Liver (tissue), 9 donors: ENCODE data around the gene MSH3. TPM values are rescaled to one million over a fixed set of nuclear protein-coding genes. Genes with fewer than 3 reads are reported as not detected.
"Not testable (repeated sequence)": the region's sequence is repeated elsewhere in the genome, so short reads cannot be mapped to it uniquely, and the experiment has no call there.

Experiments
- DNase-seq: peaks from one replicate; pipeline ENCODE4 v3.0.0-alpha.2; 2017; ENCODE audit warnings: low spot score
- H3K27ac ChIP-seq, 2 donors: one replicate each; pipeline ENCODE4 v1.7.0; 2013; ENCODE audit warnings: inconsistent platforms in 2 of 2, low read length in 2 of 2, control low read depth in 1 of 2, low read depth in 1 of 2, mild to moderate bottlenecking in 1 of 2
- H3K27me3 ChIP-seq, 4 donors: one replicate each; pipeline versions ENCODE4 v1.6.1 to v1.7.0; 2013; ENCODE audit warnings: low read length in 3 of 4, inconsistent platforms in 1 of 4, mild to moderate bottlenecking in 1 of 4, moderate library complexity in 1 of 4; ENCODE audit not compliant: control insufficient read depth in 4 of 4, insufficient read depth in 4 of 4
- H3K36me3 ChIP-seq, 4 donors: one replicate each; pipeline versions ENCODE4 v1.6.1 to v1.7.0; 2013; ENCODE audit warnings: low read length in 3 of 4, mild to moderate bottlenecking in 3 of 4, low read depth in 1 of 4, moderate library complexity in 1 of 4; ENCODE audit not compliant: control insufficient read depth in 4 of 4, insufficient read depth in 3 of 4
- H3K4me1 ChIP-seq, 4 donors: one replicate each; pipeline versions ENCODE4 v1.6.1 to v1.7.0; 2013; ENCODE audit warnings: low read length in 3 of 4, mild to moderate bottlenecking in 3 of 4, moderate library complexity in 1 of 4; ENCODE audit not compliant: control insufficient read depth in 4 of 4, insufficient read depth in 4 of 4
- H3K4me3 ChIP-seq, 3 donors: one replicate each; pipeline versions ENCODE4 v1.6.1 to v1.7.0; 2013; ENCODE audit warnings: low read length in 3 of 3, control low read depth in 1 of 3, low read depth in 1 of 3, mild to moderate bottlenecking in 1 of 3
- H3K9ac ChIP-seq, 2 donors: one replicate each; pipeline ENCODE4 v1.7.0; 2013; ENCODE audit warnings: low read length in 2 of 2, mild to moderate bottlenecking in 2 of 2, moderate library complexity in 2 of 2, control low read depth in 1 of 2, low read depth in 1 of 2
- H3K9me3 ChIP-seq, 4 donors: one replicate each; pipeline versions ENCODE4 v1.6.1 to v1.7.0; 2013; ENCODE audit warnings: low read length in 3 of 4; ENCODE audit not compliant: control insufficient read depth in 4 of 4
- ATF3 ChIP-seq: IDR thresholded peaks from 2 replicates; pipeline ENCODE4 v1.6.1; 2016; ENCODE audit warnings: antibody characterized with exemption
- CTCF ChIP-seq: fragments of 150-350 bp; IDR thresholded peaks from 2 replicates; pipeline ENCODE4 v1.5.1; 2017; ENCODE audit warnings: improper control_type of control experiment, low read depth, low read length; ENCODE audit not compliant: missing input control
- EGR1 ChIP-seq, 2 donors: IDR thresholded peaks; 2 replicates each; pipeline ENCODE4 v1.6.1; 2016 to 2018; ENCODE audit warnings: antibody characterized with exemption in 2 of 2, low read depth in 2 of 2
- FOXA1 ChIP-seq: IDR thresholded peaks from 2 replicates; pipeline ENCODE4 v1.6.1; 2016; ENCODE audit warnings: antibody characterized with exemption
- FOXA2 ChIP-seq: IDR thresholded peaks from 2 replicates; pipeline ENCODE4 v1.6.1; 2016; ENCODE audit warnings: antibody characterized with exemption
- GABPA ChIP-seq, 2 donors: IDR thresholded peaks in 1 of 2; conservative IDR thresholded peaks in 1 of 2; 2 replicates each; pipeline ENCODE4 v1.6.1; 2016; ENCODE audit warnings: antibody characterized with exemption in 2 of 2, mild to moderate bottlenecking in 1 of 2, moderate library complexity in 1 of 2
- HNF4A ChIP-seq, 2 donors: conservative IDR thresholded peaks; 2 replicates each; pipeline ENCODE4 v1.6.1; 2016; ENCODE audit warnings: antibody characterized with exemption in 2 of 2, mild to moderate bottlenecking in 2 of 2
- RAD21 ChIP-seq, 2 donors: IDR thresholded peaks; 2 replicates each; pipeline ENCODE4 v1.6.1; 2016; ENCODE audit warnings: antibody characterized with exemption in 2 of 2, mild to moderate bottlenecking in 2 of 2
- REST ChIP-seq: IDR thresholded peaks from 2 replicates; pipeline ENCODE4 v1.6.1; 2016; ENCODE audit warnings: antibody characterized with exemption, mild to moderate bottlenecking
- TAF1 ChIP-seq: conservative IDR thresholded peaks from 2 replicates; pipeline ENCODE4 v1.6.1; 2016; ENCODE audit warnings: antibody characterized with exemption, mild to moderate bottlenecking
- ZBTB33 ChIP-seq: IDR thresholded peaks from 2 replicates; pipeline ENCODE4 v1.6.1; 2016; ENCODE audit warnings: antibody characterized with exemption
- WGBS: extraction: QIAGEN DNeasy Blood & Tissue Kit; methylation state at CpG from one replicate; pipeline ENCODE4 v1.1.7; 2013; 5-methylcytosine and 5-hydroxymethylcytosine counted together
- polyA plus RNA-seq, 2 donors: library from polyadenylated mRNA; stranded (reverse) in 1 of 2; unstranded in 1 of 2; fragments of 200-250 nt in 1 of 2; fragments of >200 nt in 1 of 2; fragmentation: Nextera tagmentation in 1 of 2; extraction: Ambion mirVana in 1 of 2; gene quantifications; one replicate each; pipeline versions ENCODE4 v1.2.1 to v1.2.3, GENCODE V29; 2013 to 2015
- total RNA-seq, 2 donors: library from RNA; depleted of rRNA; stranded (reverse); fragments of >200 nt; gene quantifications; one replicate each; pipeline ENCODE4 v1.2.3, GENCODE V29; 2014
- donor health status: healthy.
- donor health status: healthy.
- donor health status: healthy.
- donor health status: healthy.
- donor health status: healthy.

MSH3 gene
- total and polyA plus RNA-seq, 4 donors, result 3.0 to 19.1 (median 7.9) TPM

- Histone ChIP-seq H3K4me1 (peaks cover 0 to 3% (median 0%) of the 10 kb centered on the region in 4 donors), H3K36me3 (peaks cover 5 to 9% (median 7%) of the 10 kb centered on the region in 4 donors), H3K9me3 (no peaks in the 10 kb centered on the region), H3K4me3 (no peak overlapping the region), H3K9ac (no peak overlapping the region), H3K27me3 (no peaks in the 10 kb centered on the region), H3K27ac (no peak overlapping the region)
- 87% methylated on average over 2 of the region's 2 CpGs for WGBS
- no peak for DNase-seq
- TF ChIP-seq REST, result no peak
- no peak for TF ChIP-seq ZBTB33
- no peak for TF ChIP-seq FOXA1
- no peak for TF ChIP-seq HNF4A (conservative IDR thresholded peaks at IDR 0.05)
- TF ChIP-seq CTCF, result no peak
- TF ChIP-seq EGR1 (IDR thresholded peaks at IDR 0.05; ENCODE audit: low read depth in 2 of 2), result no peak
- no peak for TF ChIP-seq RAD21 (IDR thresholded peaks at IDR 0.05)
- TF ChIP-seq ATF3, result no peak
These were observed 85.4 kb downstream of the MSH3 start for GRCh38 chr5:80739898-80740297.

GRCh38 chr5:80740488-80740887, 86.0 kb downstream of the MSH3 start:
- DNase-seq, result not testable (repeated sequence)

GRCh38 chr5:80740999-80741398, 86.5 kb downstream of the MSH3 start:
- Histone ChIP-seq H3K4me3 (no peak overlapping the region), H3K27ac (no peak overlapping the region), H3K36me3 (peaks cover 6 to 19% (median 12%) of the 10 kb centered on the region in 4 donors), H3K9me3 (no peaks in the 10 kb centered on the region), H3K4me1 (peaks cover 0 to 3% (median 0%) of the 10 kb centered on the region in 4 donors), H3K9ac (no peak overlapping the region), H3K27me3 (no peaks in the 10 kb centered on the region)
- DNase-seq, result no peak
- 83% methylated on average over 1 of the region's 1 CpG for WGBS
- TF ChIP-seq REST, result no peak
- no peak for TF ChIP-seq FOXA2
- TF ChIP-seq EGR1 (IDR thresholded peaks at IDR 0.05; ENCODE audit: low read depth in 2 of 2), result no peak
- no peak for TF ChIP-seq RAD21 (IDR thresholded peaks at IDR 0.05)
- TF ChIP-seq ZBTB33, result no peak
- TF ChIP-seq ATF3, result no peak
- no peak for TF ChIP-seq TAF1
- no peak for TF ChIP-seq FOXA1
- TF ChIP-seq HNF4A (conservative IDR thresholded peaks at IDR 0.05), result no peak
- TF ChIP-seq GABPA (IDR thresholded peaks at IDR 0.05 in 1 of 2, conservative IDR thresholded peaks at IDR 0.05 in 1 of 2), result no peak

More at GRCh38 chr5:80740488-80740887, 86.0 kb downstream of the MSH3 start:
- H3K36me3 ChIP-seq, result peaks cover 6 to 14% (median 10%) of the 10 kb centered on the region in 4 donors
- H3K27me3 ChIP-seq, H3K27ac ChIP-seq, H3K9ac ChIP-seq, H3K4me1 ChIP-seq, H3K9me3 ChIP-seq, H3K4me3 ChIP-seq: not testable (repeated sequence)
- 98% methylated on average over 12 of the region's 12 CpGs for WGBS
